HEK293 (cell line): ENCODE measurements around the gene CDH18.

Experiments used
- ZBTB1 ChIP-seq: fragments of 450-650 bp; formaldehyde crosslinking; IDR thresholded peaks from 2 replicates; pipeline ENCODE4 v1.5.1; 2016; ENCODE audit warnings: missing biosample characterization, missing genetic modification characterization
- ZNF10 ChIP-seq: fragments of 450-650 bp; formaldehyde crosslinking; IDR thresholded peaks from 2 replicates; pipeline ENCODE4 v1.5.1; 2017; ENCODE audit warnings: missing biosample characterization, missing genetic modification characterization
- ZNF501 ChIP-seq: fragments of 450-650 bp; formaldehyde crosslinking; IDR thresholded peaks from 2 replicates; pipeline ENCODE4 v1.5.1; 2016; ENCODE audit warnings: missing biosample characterization, missing genetic modification characterization

- TF ChIP-seq ZNF10 (tag by site-specific recombination) (no peak), ZNF501 (tag by site-specific recombination) (no peak), ZBTB1 (tag by site-specific recombination) (no peak)
These were observed 410.1 kb downstream of the CDH18 start for GRCh38 chr5:19577882-19578281.
